Endothelial cell of umbilical vein (primary cell): ENCODE measurements around the gene GRPEL1. TPM values are rescaled to one million over a fixed set of nuclear protein-coding genes. Genes with fewer than 3 reads are reported as not detected.

ENCODE experiments used
- BruUV-seq: library from RNA; stranded (reverse); fragments of 400-500 nt; replicated peaks from 2 replicates; lab custom pipeline; 2021; lab: Mats Ljungman, UMichigan
- CTCF ChIA-PET: fragments of 300-600, 350-600 bp; sonication (Branson Sonifier 250); formaldehyde crosslinking; loops from one replicate; lab custom pipeline; 2021; ENCODE audit warnings: antibody characterized with exemption, inconsistent platforms; lab: Charles Lee
- POLR2A ChIA-PET: fragments of 300-600, 350-600 bp; sonication (Branson Sonifier 250); formaldehyde crosslinking; loops from one replicate; lab custom pipeline; 2021; ENCODE audit warnings: antibody characterized with exemption, inconsistent platforms; lab: Charles Lee
- DNase-seq: peaks from one replicate; pipeline ENCODE4 v3.0.0-alpha.2; 2011; ENCODE audit warnings: low read depth, low spot score
- FAIRE-seq: peaks from 2 replicates; lab custom pipeline; 2011; peaks lifted over from hg19 to GRCh38; lab: Jason Lieb, UNC
- H2AFZ ChIP-seq: 2 replicates; pipeline ENCODE4 v1.6.0; 2012; ENCODE audit warnings: low read depth, low read length, control low read depth, inconsistent platforms
- H3K27ac ChIP-seq: 2 replicates; pipeline ENCODE4 v1.5.1; 2011; ENCODE audit warnings: low read depth, mild to moderate bottlenecking, control low read depth, low read length, moderate library complexity; ENCODE audit not compliant: insufficient read depth
- H3K27me3 ChIP-seq, 2 experiments: 2 replicates each; pipeline versions ENCODE4 v1.6.0 to v1.6.1; 2011; ENCODE audit warnings: low read length in 2 of 2, mixed read lengths in 1 of 2; ENCODE audit not compliant: control insufficient read depth in 2 of 2, insufficient read depth in 2 of 2
- H3K36me3 ChIP-seq, 2 experiments: 2 replicates in 1 of 2; 3 replicates in 1 of 2; pipeline ENCODE4 v1.5.1; 2011; ENCODE audit warnings: low read length in 2 of 2, mild to moderate bottlenecking in 1 of 2, moderate library complexity in 1 of 2; ENCODE audit not compliant: control insufficient read depth in 2 of 2, insufficient read depth in 2 of 2; ENCODE audit errors: extremely low read depth in 1 of 2
- H3K4me1 ChIP-seq: 3 replicates; pipeline ENCODE4 v1.5.1; 2011; ENCODE audit warnings: mild to moderate bottlenecking, low read length; ENCODE audit not compliant: control insufficient read depth, insufficient read depth; ENCODE audit errors: extremely low read depth
- H3K4me2 ChIP-seq: 2 replicates; pipeline ENCODE4 v1.6.1; 2011; ENCODE audit warnings: low read length, control low read depth, mixed read lengths; ENCODE audit not compliant: insufficient read depth
- H3K4me3 ChIP-seq, 3 experiments: fragments of 200-600 bp in 1 of 3; sonication (generic), shearing (Covaris generic) in 1 of 3; replicated peaks in 1 of 3; 2 replicates each; pipeline ENCODE4 v1.5.1; 2011 to 2016; ENCODE audit warnings: control low read depth in 3 of 3, low read length in 3 of 3, mild to moderate bottlenecking in 2 of 3, inconsistent platforms in 1 of 3, low read depth in 1 of 3, moderate library complexity in 1 of 3; ENCODE audit not compliant: insufficient read depth in 1 of 3
- H3K79me2 ChIP-seq: 2 replicates; pipeline ENCODE4 v1.6.0; 2012; ENCODE audit warnings: low read length, inconsistent platforms; ENCODE audit not compliant: control insufficient read depth, insufficient read depth
- H3K9ac ChIP-seq: replicated peaks from 2 replicates; pipeline ENCODE3; 2011; ENCODE audit warnings: low read length, control low read depth; ENCODE audit not compliant: insufficient read depth; ENCODE audit errors: extremely low read depth
- H3K9me1 ChIP-seq: replicated peaks from 3 replicates; pipeline ENCODE4 v1.6.0; 2011; ENCODE audit warnings: mild to moderate bottlenecking, low read length; ENCODE audit not compliant: control insufficient read depth, insufficient read depth; ENCODE audit errors: extremely low read depth
- H3K9me3 ChIP-seq: replicated peaks from 2 replicates; pipeline ENCODE4 v1.5.1; 2012; ENCODE audit warnings: low read length, inconsistent platforms; ENCODE audit not compliant: control insufficient read depth, insufficient read depth
- H4K20me1 ChIP-seq: replicated peaks from 2 replicates; pipeline ENCODE3; 2011; ENCODE audit warnings: mild to moderate bottlenecking, low read length; ENCODE audit not compliant: control insufficient read depth, insufficient read depth; ENCODE audit errors: extremely low read depth
- EZH2 ChIP-seq: IDR thresholded peaks from 2 replicates; pipeline ENCODE4 v1.6.1; 2012; ENCODE audit warnings: borderline replicate concordance, low read depth, mild to moderate bottlenecking, moderate library complexity, low read length, inconsistent platforms; ENCODE audit not compliant: severe bottlenecking
- FOS ChIP-seq: IDR thresholded peaks from 2 replicates; pipeline ENCODE4 v1.6.1; 2011; ENCODE audit warnings: mild to moderate bottlenecking, low read length, moderate library complexity, borderline replicate concordance; ENCODE audit not compliant: insufficient read depth
- GATA2 ChIP-seq: IDR thresholded peaks from 2 replicates; pipeline ENCODE4 v1.7.0; 2011; ENCODE audit warnings: low read depth, mild to moderate bottlenecking, moderate library complexity, mixed read lengths, low read length; ENCODE audit not compliant: insufficient read length, insufficient read depth
- JUN ChIP-seq: IDR thresholded peaks from 2 replicates; pipeline ENCODE4 v1.6.1; 2011; ENCODE audit warnings: borderline replicate concordance, low read depth; ENCODE audit not compliant: insufficient read length, insufficient read depth
- MAX ChIP-seq: IDR thresholded peaks from 2 replicates; pipeline ENCODE4 v1.6.1; 2011; ENCODE audit not compliant: insufficient read depth, insufficient read length
- MYC ChIP-seq: IDR thresholded peaks from one replicate; pipeline ENCODE4 v1.6.1; 2011; ENCODE audit warnings: mild to moderate bottlenecking, low read depth, low read length
- POLR2A ChIP-seq: IDR thresholded peaks from 2 replicates; pipeline ENCODE4 v1.6.1; 2012; ENCODE audit warnings: low read depth, mild to moderate bottlenecking, control low read depth, low read length
- POLR2AphosphoS5 ChIP-seq: IDR thresholded peaks from 2 replicates; pipeline ENCODE4 v1.6.1; 2012; ENCODE audit warnings: low read depth, mild to moderate bottlenecking, control low read depth, low read length, moderate library complexity; ENCODE audit not compliant: insufficient read depth
- dilution Hi-C: fragments of 300-500 bp; cut with MboI; formaldehyde crosslinking; loops from one replicate; pipeline ENCODE4 v1.15.0; 2019; ENCODE audit warnings: low sequenced_read_pairs; ENCODE audit not compliant: extremely low pct_ligation_motif_present
- intact Hi-C: fragments of 100-400 bp; cut with micrococcal nuclease; formaldehyde crosslinking; loops from one replicate; pipeline ENCODE4 v1.10.0; 2022
- polyA plus RNA-seq, 4 experiments: library from polyadenylated mRNA; depleted of rRNA in 3 of 4; stranded (reverse) in 3 of 4; unstranded in 1 of 4; fragments of >200 nt; gene quantifications; 2 replicates each; pipeline versions ENCODE4 v1.2.1 to v1.2.3, GENCODE V29; 2011 to 2012; ENCODE audit warnings: missing spikeins in 1 of 4
- total RNA-seq: library from RNA; stranded (reverse); gene quantifications from 2 replicates; pipeline ENCODE4 v1.2.3, GENCODE V29; 2021
- TF ChIP-seq, protein P1 (sequence below), 2 donors: IDR thresholded peaks; 1 replicate in 1 of 2; 2 replicates in 1 of 2; pipeline ENCODE4 v1.5.1; 2011; ENCODE audit warnings: low read length in 2 of 2, mild to moderate bottlenecking in 2 of 2, moderate library complexity in 2 of 2, control low read depth in 1 of 2, inconsistent platforms in 1 of 2, low read depth in 1 of 2; ENCODE audit not compliant: insufficient read depth in 1 of 2; ENCODE audit errors: extremely low read depth in 1 of 2

GRPEL1 gene
- total and polyA plus RNA-seq, 2 donors (not counting 3 experiments of a cell fraction or from before 2014, with no cell fraction given) = 17.3 to 42.6 TPM

DNA sequence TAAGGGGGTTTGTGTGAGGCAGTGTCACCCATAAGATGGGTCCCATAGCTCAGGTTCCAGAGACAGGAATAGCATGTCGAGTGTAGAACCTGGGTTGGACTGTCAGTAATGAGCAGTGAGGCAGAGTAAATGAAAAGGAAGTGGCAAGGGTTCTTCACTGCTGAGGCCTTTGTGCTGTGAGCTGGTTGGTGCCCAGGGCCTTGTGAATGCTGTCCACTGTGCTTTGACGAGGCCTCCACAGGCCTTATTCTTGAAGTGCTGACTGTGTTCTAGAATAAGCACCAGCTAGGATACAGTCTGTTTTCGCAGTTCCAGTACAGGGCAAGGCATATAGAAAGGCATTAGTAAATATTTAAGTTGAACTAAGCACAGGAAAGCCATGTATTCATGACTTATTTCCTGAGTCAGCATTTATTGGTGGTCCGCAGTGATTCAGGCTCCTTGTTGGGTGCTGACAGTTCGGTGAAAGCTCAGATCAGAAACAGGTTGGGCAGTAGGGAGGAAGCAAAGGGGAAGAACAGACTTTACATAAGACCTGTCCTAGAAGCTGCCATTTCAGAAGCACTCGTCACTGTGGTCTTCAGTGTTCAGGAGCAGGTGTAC is 50.3 kb downstream of the GRPEL1 start:
- BruUV-seq = no TSS peak
- TF ChIP-seq POLR2AphosphoS5 = no peak
- TF ChIP-seq MAX = no peak
- no peak for TF ChIP-seq MYC
- no peak for TF ChIP-seq EZH2
- no peak for TF ChIP-seq POLR2A
- TF ChIP-seq FOS = no peak
- TF ChIP-seq, protein P1, sequence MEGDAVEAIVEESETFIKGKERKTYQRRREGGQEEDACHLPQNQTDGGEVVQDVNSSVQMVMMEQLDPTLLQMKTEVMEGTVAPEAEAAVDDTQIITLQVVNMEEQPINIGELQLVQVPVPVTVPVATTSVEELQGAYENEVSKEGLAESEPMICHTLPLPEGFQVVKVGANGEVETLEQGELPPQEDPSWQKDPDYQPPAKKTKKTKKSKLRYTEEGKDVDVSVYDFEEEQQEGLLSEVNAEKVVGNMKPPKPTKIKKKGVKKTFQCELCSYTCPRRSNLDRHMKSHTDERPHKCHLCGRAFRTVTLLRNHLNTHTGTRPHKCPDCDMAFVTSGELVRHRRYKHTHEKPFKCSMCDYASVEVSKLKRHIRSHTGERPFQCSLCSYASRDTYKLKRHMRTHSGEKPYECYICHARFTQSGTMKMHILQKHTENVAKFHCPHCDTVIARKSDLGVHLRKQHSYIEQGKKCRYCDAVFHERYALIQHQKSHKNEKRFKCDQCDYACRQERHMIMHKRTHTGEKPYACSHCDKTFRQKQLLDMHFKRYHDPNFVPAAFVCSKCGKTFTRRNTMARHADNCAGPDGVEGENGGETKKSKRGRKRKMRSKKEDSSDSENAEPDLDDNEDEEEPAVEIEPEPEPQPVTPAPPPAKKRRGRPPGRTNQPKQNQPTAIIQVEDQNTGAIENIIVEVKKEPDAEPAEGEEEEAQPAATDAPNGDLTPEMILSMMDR (IDR thresholded peaks at IDR 0.05; ENCODE audit: extremely low read depth in 1 of 2, insufficient read depth in 1 of 2, low read depth in 1 of 2, low read length in 2 of 2) = no peak
- TF ChIP-seq GATA2 = no peak
- TF ChIP-seq JUN = no peak

More for the DNA sequence above, 50.3 kb downstream of the GRPEL1 start:
- no peak overlapping the region for H2AFZ ChIP-seq
- H3K27ac ChIP-seq = no peak overlapping the region
- dilution Hi-C loops (no loop called here), intact Hi-C loops (no loop called here)
- H3K36me3 ChIP-seq = peaks cover 0 to 24% of the 10 kb centered on the region in 2 experiments
- no peak overlapping the region for H3K9ac ChIP-seq
- no peaks in the 10 kb centered on the region for H3K79me2 ChIP-seq
- no peak overlapping the region for H3K4me2 ChIP-seq
- no peaks in the 10 kb centered on the region for H3K9me3 ChIP-seq
- H3K4me1 ChIP-seq = no peaks in the 10 kb centered on the region
- no peak for DNase-seq
- no peaks in the 10 kb centered on the region for H3K27me3 ChIP-seq
- no peaks in the 10 kb centered on the region for H4K20me1 ChIP-seq
- no peak overlapping the region for H3K4me3 ChIP-seq
- no peaks in the 10 kb centered on the region for H3K9me1 ChIP-seq
- POLR2A ChIA-PET = no interaction called here
- CTCF ChIA-PET = interaction anchor here (1.1 kb wide), 1 partner anchor 43 kb away, joined by 4 read pairs; no protein-coding TSS in a partner anchor
- no peak for FAIRE-seq
